ENCODE results near the gene DNAJB11.

DNA sequence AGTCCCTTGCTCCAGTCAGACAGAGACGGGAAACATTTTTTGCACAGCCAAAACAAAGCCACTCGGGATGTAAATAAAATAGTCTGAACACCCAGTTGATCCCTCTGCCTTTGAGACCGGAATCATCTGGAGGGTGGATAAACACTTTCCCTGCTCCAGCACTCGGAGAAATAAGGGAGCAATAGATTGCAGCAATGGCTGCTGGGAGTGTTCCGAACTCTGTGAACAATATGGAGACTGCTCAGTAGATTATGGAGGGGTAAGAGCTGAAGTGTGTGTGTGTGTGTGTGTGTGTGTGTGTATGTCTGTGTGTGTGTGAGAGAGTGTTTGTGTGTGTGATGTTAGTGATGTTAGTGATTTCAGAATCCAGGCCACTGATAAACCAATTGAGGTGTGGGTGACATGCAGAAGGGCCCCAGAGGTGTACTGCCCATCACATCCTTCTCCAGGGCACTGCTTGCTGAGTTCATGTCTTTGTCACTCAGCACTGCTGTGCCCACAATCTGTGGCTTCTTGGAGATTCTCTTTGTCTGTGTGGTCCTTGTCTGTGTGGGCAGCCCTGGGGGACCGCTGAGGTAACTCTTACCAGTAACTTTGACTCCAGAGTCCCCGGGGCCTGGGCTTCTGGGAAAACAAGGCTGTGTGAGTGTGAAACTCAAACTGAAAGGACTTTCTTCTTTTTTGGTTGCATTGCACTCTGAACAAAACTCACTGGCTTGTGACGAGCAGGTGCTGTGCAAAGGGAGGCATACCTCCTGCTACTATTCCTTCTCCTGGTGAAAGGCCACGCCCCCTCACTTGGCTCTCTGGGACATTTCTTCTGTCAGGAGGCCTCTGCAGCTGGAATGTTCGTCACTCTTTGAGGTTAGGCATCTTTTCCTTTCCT is 49.3 kb upstream of the DNAJB11 start:
- TF ChIP-seq POLR2A (IDR thresholded peaks at IDR 0.05) = no peak
- TF ChIP-seq, protein P1, sequence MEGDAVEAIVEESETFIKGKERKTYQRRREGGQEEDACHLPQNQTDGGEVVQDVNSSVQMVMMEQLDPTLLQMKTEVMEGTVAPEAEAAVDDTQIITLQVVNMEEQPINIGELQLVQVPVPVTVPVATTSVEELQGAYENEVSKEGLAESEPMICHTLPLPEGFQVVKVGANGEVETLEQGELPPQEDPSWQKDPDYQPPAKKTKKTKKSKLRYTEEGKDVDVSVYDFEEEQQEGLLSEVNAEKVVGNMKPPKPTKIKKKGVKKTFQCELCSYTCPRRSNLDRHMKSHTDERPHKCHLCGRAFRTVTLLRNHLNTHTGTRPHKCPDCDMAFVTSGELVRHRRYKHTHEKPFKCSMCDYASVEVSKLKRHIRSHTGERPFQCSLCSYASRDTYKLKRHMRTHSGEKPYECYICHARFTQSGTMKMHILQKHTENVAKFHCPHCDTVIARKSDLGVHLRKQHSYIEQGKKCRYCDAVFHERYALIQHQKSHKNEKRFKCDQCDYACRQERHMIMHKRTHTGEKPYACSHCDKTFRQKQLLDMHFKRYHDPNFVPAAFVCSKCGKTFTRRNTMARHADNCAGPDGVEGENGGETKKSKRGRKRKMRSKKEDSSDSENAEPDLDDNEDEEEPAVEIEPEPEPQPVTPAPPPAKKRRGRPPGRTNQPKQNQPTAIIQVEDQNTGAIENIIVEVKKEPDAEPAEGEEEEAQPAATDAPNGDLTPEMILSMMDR (IDR thresholded peaks at IDR 0.05) = no peak
- TF ChIP-seq EP300 (IDR thresholded peaks at IDR 0.05) = no peak
